NCI-H345 (cell line): ENCODE results near the gene FOLR3.
"Not testable (repeated sequence)": the region's sequence is repeated elsewhere in the genome, so short reads cannot be mapped to it uniquely, and the experiment has no call there.

Experiments
- DNase-seq: peaks from one replicate; lab custom pipeline; 2025; lab: John Stamatoyannopoulos, UW

FOLR3 gene

GRCh38 chr11:72123117-72123653 lies 12.3 kb upstream of the FOLR3 start:
- no peak for DNase-seq

GRCh38 chr11:72124046-72124445 lies 11.5 kb upstream of the FOLR3 start:
- DNase-seq: no peak

DNA sequence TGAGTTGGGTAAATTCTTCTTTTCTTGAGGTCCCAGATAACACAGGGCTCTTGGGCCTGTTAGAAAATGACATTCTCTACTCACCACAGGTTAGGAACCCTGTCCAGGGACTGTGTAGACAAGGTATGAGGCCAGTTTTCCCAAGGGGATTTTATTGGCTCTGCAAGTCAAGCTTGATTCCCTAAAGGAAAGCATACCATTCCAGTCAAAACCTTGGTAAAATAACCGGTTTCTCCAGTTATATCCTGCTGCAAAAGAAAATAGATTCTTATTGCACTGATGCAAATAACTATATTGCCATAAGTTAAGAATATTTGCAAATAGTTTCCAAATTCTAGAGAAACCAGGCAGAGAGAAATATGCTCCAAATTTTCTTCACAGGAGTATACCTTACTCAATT lies 9.6 kb upstream of the FOLR3 start:
- no peak for DNase-seq

DNA sequence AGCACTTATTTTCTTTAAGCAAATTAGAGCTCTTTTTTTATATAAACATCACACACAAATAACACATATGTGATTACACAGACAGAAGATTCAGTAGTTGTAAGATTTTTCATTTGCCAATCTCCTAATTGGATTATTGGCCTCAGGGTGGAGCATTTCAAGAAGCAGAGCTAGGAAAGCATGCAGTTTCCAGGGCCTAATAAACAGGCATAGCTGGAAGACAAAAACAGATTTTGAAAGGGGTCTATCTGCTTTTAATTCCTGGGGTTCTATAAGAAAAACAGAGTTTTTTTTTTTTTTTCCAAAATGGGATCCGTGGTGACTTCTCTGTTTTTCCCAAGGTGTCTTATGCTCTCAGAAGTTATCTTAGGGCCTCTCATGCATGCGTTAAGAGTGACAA lies 7.6 kb upstream of the FOLR3 start:
- no peak for DNase-seq

DNA sequence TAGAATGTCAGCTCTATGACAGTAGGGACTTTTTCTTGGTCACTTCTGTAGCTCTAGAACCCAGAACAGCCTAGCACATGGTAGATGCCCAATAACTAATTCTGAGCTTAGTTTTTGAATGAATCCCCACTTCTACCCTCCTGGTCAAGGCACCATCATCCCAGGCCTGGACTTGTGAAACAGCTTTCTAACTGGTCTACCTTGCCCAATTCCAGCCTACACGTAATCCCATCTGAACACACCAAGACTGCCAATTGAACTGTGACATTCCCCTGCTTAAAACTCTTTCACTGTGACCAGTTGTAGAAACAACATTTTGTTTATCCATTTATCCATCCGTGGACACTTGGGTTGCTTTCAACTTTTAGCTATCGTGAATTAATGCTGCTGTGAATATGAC lies 6.1 kb upstream of the FOLR3 start:
- DNase-seq: no peak

GRCh38 chr11:72132646-72133045 lies 2.9 kb upstream of the FOLR3 start:
- DNase-seq: no peak

DNA sequence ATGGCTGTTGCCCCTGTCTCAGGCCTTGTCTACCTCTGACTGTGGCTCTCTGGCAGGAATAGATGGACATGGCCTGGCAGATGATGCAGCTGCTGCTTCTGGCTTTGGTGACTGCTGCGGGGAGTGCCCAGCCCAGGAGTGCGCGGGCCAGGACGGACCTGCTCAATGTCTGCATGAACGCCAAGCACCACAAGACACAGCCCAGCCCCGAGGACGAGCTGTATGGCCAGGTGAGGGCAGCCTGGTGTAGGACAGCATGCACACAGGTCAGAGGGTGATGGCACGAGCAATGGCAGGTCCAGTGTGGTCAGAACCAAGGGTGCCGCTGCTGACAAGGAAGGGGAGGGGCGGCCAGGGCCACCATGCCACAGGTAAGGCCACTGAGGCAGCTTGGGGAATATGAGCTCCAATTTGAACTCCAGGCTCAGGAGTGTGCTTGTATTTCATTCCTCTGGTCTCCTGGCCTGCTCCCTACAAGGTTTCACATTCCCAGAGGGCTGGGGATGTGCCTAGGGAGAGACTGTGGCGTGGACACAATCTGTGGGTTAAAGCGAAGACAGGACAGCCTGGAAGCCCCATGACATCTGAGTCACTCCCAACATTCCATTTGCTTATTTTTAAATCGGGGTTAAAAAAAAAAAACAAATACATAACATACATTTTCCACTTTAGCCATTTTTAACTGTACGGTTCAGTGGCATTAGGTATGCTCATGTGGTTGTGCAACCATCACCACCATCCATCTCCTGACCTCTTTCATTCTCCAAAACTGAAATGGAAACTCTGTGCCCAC lies 562 bp downstream of the FOLR3 start:
- DNase-seq: no peak

GRCh38 chr11:72136684-72137262 lies 1.2 kb downstream of the FOLR3 start:
- no peak for DNase-seq

DNA sequence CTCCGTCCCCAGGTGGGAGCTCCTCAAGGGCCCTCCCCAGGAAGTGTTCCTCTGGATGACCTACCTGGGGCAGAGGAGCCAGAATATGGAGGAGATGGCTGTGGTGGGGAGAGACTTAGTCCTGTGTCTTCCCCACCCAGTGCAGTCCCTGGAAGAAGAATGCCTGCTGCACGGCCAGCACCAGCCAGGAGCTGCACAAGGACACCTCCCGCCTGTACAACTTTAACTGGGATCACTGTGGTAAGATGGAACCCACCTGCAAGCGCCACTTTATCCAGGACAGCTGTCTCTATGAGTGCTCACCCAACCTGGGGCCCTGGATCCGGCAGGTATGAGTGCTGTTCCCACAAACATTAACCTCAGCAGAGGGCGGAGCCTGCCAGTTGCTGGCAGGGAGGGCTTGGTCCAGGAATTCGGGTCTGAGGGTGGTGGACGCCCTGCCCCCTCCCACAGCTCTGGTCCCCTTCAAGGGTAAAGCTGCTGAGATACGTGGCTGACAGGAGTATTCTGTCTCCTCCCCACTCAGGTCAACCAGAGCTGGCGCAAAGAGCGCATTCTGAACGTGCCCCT lies 3.4 kb downstream of the FOLR3 start:
- no peak for DNase-seq

DNA sequence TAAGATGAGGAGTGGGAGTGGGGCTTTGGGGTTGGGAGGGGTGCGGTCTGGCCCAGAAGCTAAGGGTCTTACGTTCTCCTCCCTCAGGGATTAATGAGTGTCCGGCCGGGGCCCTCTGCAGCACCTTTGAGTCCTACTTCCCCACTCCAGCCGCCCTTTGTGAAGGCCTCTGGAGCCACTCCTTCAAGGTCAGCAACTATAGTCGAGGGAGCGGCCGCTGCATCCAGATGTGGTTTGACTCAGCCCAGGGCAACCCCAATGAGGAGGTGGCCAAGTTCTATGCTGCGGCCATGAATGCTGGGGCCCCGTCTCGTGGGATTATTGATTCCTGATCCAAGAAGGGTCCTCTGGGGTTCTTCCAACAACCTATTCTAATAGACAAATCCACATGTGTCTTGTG lies 4.0 kb downstream of the FOLR3 start:
- DNase-seq: no peak

- DNase-seq: no peak
Observed at GRCh38 chr11:72140661-72141060, 5.1 kb downstream of the FOLR3 start.

DNA sequence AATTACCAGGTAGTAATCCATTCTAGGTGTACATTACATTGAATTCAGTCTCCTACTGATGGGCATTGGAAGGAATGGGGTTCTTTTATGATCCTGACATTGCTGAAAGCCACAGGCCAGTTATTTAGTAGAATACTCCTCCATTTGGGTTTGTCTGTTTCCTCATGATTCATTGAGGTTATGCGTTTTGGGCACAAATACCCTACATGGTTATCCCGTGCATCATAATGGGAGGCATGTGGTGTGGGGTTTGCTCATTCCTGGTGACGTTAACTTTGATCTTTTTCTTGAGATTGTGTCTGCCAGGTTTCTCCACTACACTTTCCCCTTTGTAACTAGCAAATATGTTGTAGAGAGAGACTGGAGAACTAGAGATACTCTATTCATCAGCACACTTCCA lies 5.5 kb downstream of the FOLR3 start:
- DNase-seq: no peak

- not testable (repeated sequence) for DNase-seq
Observed at GRCh38 chr11:72142086-72142485, 6.6 kb downstream of the FOLR3 start.

DNA sequence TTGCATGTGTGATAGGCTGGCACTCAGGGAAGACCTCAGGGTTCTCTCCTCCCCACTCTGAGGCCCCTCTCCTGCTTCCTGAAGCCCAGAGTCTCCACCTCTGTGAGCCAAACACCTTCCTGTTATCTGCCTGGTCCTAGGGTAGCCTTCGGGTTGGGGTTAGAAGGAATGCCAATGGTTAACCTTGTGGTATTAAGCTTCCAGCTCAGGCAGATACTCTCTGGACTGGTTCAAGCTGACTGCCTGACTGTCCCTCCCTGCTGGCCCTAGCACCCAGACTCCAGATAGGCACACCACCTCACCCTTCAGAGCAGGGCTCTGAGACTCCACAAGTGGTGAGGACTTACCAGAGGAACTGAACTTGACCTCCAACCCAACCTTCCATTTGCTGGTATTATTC lies 7.0 kb downstream of the FOLR3 start:
- not testable (repeated sequence) for DNase-seq

GRCh38 chr11:72144807-72145565 lies 9.5 kb downstream of the FOLR3 start:
- no peak for DNase-seq

- DNase-seq: no peak
Observed at GRCh38 chr11:72146625-72147024, 11.1 kb downstream of the FOLR3 start.

- no peak for DNase-seq
Observed at GRCh38 chr11:72150882-72151281, 15.4 kb downstream of the FOLR3 start.

- DNase-seq: not testable (repeated sequence)
Observed at GRCh38 chr11:72153874-72154273, 18.3 kb downstream of the FOLR3 start.

GRCh38 chr11:72154816-72155215 lies 19.3 kb downstream of the FOLR3 start:
- DNase-seq: no peak

- DNase-seq: no peak
Observed at GRCh38 chr11:72155751-72156150, 20.2 kb downstream of the FOLR3 start.

GRCh38 chr11:72157131-72157530 lies 21.6 kb downstream of the FOLR3 start:
- no peak for DNase-seq

DNA sequence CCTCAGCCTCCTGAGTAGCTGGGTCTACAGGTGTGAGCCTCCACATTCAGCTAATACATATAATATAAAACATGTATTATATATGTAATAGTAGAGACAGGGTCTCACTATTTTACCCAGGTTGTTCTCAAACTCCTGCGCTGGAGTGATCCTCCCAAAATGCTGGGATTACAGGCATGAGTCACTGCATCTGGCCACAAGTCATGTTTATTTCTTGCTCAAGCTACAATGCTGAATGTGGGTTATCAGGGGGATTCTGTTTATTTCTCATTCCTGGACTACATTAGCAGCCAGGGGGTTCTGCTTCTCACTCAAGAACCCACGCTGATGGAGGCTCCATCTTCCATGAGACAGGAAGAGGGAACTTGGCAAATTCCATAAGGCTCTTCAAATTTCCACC lies 24.8 kb downstream of the FOLR3 start:
- no peak for DNase-seq
